ENCODE results near the gene FCRLA.
"Not testable (repeated sequence)": the region's sequence is repeated elsewhere in the genome, so short reads cannot be mapped to it uniquely, and the experiment has no call there.

Gene FCRLA

GRCh38 chr1:161681879-161682278 is 25.1 kb upstream of the FCRLA start:
- no peak overlapping the region for H3K4me3 Mint-ChIP-seq
- H3K36me3 Mint-ChIP-seq (ENCODE audit: low read depth) = no peaks in the 10 kb centered on the region
- no peak overlapping the region for H3K27ac Mint-ChIP-seq
- ATAC-seq (no peak), DNase-seq (no peak)
- no peaks in the 10 kb centered on the region for H3K4me1 Mint-ChIP-seq
- H3K27me3 Mint-ChIP-seq = peaks cover 15% of the 10 kb centered on the region
- no peaks in the 10 kb centered on the region for H3K9me3 Mint-ChIP-seq

- no peaks in the 10 kb centered on the region for H3K9me3 Mint-ChIP-seq
- peaks cover 20% of the 10 kb centered on the region for H3K27me3 Mint-ChIP-seq
- no peaks in the 10 kb centered on the region for H3K4me1 Mint-ChIP-seq
- no peaks in the 10 kb centered on the region for H3K36me3 Mint-ChIP-seq (ENCODE audit: low read depth)
- no peak overlapping the region for H3K4me3 Mint-ChIP-seq
- H3K27ac Mint-ChIP-seq = no peak overlapping the region
- ATAC-seq (no peak), DNase-seq (no peak)
Observed at GRCh38 chr1:161688946-161689345, 18.1 kb upstream of the FCRLA start.

DNA sequence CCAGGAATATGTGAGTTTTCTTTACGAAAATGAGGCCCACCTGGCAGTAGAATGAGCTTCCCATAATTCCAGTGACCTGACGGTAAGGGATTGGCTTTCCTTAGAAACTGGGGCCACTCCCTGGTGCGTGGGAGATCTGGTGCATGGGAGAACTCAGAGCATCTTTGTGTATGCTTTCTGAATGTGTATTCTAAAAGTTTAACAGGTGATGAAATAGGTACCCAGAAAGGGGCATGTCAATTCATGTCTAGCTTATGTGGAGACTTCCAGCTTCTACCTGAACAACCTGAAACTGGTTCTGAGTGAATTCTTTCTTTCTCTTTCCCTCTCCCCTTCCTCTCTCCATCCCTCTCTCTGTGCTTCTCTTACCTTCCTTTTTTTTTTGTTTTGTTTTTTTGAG is 15.2 kb upstream of the FCRLA start:
- no peak for DNase-seq
- Mint-ChIP-seq H3K9me3 (peaks cover 6% of the 10 kb centered on the region), H3K4me1 (no peaks in the 10 kb centered on the region), H3K27me3 (peaks cover 43% of the 10 kb centered on the region), H3K4me3 (no peak overlapping the region), H3K27ac (no peak overlapping the region), H3K36me3 (ENCODE audit: low read depth) (no peaks in the 10 kb centered on the region)
- no peak for ATAC-seq

- DNase-seq; ATAC-seq; H3K4me1 Mint-ChIP-seq; H3K9me3 Mint-ChIP-seq; H3K27ac Mint-ChIP-seq; H3K36me3 Mint-ChIP-seq (ENCODE audit: low read depth); H3K4me3 Mint-ChIP-seq: not testable (repeated sequence)
- peaks cover 51% of the 10 kb centered on the region for H3K27me3 Mint-ChIP-seq
Observed at GRCh38 chr1:161693020-161693712, 13.9 kb upstream of the FCRLA start.

GRCh38 chr1:161698302-161698701 is 8.7 kb upstream of the FCRLA start:
- H3K36me3 Mint-ChIP-seq (ENCODE audit: low read depth); H3K27ac Mint-ChIP-seq; H3K4me1 Mint-ChIP-seq; H3K4me3 Mint-ChIP-seq; ATAC-seq; DNase-seq; H3K9me3 Mint-ChIP-seq: not testable (repeated sequence)
- peaks cover 39% of the 10 kb centered on the region for H3K27me3 Mint-ChIP-seq

- Mint-ChIP-seq H3K27me3 (peaks cover 12% of the 10 kb centered on the region), H3K4me3 (no peak overlapping the region), H3K9me3 (no peaks in the 10 kb centered on the region), H3K27ac (no peak overlapping the region), H3K36me3 (ENCODE audit: low read depth) (no peaks in the 10 kb centered on the region), H3K4me1 (peaks cover 2% of the 10 kb centered on the region)
- DNase-seq = no peak
- ATAC-seq = no peak
Observed at GRCh38 chr1:161702250-161702649, 4.8 kb upstream of the FCRLA start.

DNA sequence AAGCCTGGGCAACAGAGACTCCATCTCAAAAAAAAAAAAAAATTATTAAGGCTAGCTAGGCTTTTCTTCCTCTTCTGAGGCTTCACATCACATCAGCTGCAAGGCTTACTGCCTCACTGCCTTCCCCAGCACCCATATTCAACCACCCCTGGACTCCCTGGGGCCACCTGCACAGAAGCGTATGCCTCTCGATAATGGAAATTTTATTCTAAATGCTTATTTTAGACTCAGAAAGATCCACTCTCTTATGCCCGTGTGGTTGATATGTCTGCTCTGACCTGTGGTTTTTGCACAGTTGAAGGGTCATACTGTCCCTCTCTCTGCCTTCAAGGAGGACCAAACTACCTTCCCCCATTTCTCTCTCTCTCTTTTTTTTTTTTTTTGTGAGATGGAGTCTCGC is 1.5 kb upstream of the FCRLA start:
- peak; percentile 23 for ATAC-seq
- Mint-ChIP-seq H3K4me1 (peaks cover 8% of the 10 kb centered on the region), H3K4me3 (no peak overlapping the region), H3K9me3 (no peaks in the 10 kb centered on the region), H3K27me3 (peaks cover 6% of the 10 kb centered on the region), H3K27ac (no peak overlapping the region), H3K36me3 (ENCODE audit: low read depth) (no peaks in the 10 kb centered on the region)
- no peak for DNase-seq

DNA sequence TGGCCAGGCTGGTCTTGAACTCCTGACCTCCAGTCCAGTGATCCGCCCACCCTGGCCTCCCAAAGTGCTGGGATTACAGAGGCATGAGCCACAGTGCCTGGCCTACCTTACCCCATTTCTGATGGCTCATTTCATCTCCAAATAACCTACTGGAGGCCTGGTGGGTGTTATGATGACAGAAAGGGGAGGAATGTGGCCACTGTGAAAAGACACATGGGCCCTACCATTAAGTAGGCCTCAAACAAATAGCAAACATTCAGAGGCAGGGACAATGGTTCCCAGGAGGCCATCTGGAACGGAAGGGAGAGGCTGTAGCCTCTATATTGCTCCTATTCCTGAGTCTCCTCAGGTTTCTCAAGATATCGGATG is 932 bp upstream of the FCRLA start:
- DNase-seq (no peak), ATAC-seq (peak; percentile 22)
- no peaks in the 10 kb centered on the region for H3K9me3 Mint-ChIP-seq
- H3K36me3 Mint-ChIP-seq (ENCODE audit: low read depth) = no peaks in the 10 kb centered on the region
- H3K4me3 Mint-ChIP-seq = no peak overlapping the region
- H3K27me3 Mint-ChIP-seq = peaks cover 6% of the 10 kb centered on the region
- H3K4me1 Mint-ChIP-seq = peaks cover 8% of the 10 kb centered on the region
- H3K27ac Mint-ChIP-seq = no peak overlapping the region

DNA sequence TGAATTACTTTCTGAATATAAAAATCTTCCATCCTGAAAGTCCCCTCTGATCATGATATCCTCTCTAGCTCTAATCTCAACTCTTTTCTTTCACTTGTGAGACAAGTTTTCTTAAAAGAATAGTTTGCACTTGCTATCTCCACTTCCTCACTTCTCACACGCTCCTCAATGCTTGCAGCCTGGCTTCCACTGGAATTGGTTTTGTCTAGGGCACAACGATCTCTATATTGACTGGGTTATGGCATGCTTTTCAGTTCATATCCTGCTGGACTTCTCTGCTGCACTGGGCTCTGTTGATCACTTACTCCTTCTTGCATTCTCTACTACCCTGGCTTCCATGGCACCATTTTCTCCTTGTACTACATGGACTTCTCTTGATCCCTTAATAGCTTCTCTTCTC is 474 bp downstream of the FCRLA start:
- ATAC-seq (no peak), DNase-seq (no peak)
- Mint-ChIP-seq H3K27ac (no peak overlapping the region), H3K9me3 (no peaks in the 10 kb centered on the region), H3K4me3 (no peak overlapping the region), H3K4me1 (peaks cover 8% of the 10 kb centered on the region), H3K27me3 (peaks cover 6% of the 10 kb centered on the region), H3K36me3 (ENCODE audit: low read depth) (no peaks in the 10 kb centered on the region)

- no peaks in the 10 kb centered on the region for H3K36me3 Mint-ChIP-seq (ENCODE audit: low read depth)
- DNase-seq (no peak), ATAC-seq (no peak)
- H3K27me3 Mint-ChIP-seq = peaks cover 6% of the 10 kb centered on the region
- no peaks in the 10 kb centered on the region for H3K9me3 Mint-ChIP-seq
- peak overlapping the region; percentile 55 for H3K27ac Mint-ChIP-seq
- H3K4me3 Mint-ChIP-seq = no peak overlapping the region
- H3K4me1 Mint-ChIP-seq = peaks cover 8% of the 10 kb centered on the region
Observed at GRCh38 chr1:161709373-161709772, 2.3 kb downstream of the FCRLA start.

GRCh38 chr1:161710560-161710959 is 3.5 kb downstream of the FCRLA start:
- peaks cover 6% of the 10 kb centered on the region for H3K27me3 Mint-ChIP-seq
- DNase-seq (no peak), ATAC-seq (no peak)
- peaks cover 7% of the 10 kb centered on the region for H3K4me1 Mint-ChIP-seq
- no peaks in the 10 kb centered on the region for H3K36me3 Mint-ChIP-seq (ENCODE audit: low read depth)
- H3K4me3 Mint-ChIP-seq = no peak overlapping the region
- H3K9me3 Mint-ChIP-seq = no peaks in the 10 kb centered on the region
- no peak overlapping the region for H3K27ac Mint-ChIP-seq

DNA sequence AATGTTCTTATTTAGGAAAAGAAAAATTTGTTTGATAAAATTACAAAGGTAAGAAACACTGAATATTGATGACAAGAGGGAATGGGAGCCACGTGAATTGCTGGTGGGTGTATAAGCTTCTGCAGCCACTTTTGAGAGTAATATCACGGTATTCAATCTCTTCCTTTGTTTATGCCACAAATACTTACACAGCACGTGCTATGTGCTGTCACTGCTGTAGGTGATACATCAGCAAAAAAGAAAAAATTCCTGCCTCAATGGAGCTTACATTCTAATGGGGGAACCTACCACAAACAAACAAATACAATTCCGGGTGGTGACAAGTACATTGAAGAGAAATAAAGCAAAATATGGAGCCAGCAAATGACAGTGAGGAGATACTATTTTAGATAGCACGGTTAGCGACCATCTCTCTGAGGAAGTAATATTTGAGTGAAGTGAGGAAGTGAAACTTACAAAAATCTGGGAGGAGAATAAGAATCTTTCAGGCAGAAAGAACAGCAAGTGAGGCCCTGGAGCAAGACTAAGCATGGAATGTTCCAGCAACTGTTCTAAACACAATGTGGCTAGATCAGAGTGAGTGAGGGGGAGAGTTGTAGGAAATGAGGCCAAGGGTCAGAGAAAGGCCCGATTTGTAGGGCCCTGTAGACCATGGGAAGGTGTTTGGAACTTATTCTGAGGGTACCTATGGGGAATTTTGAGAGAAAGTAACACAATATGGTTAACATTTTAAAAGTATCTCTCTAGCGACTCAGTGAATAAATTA is 11.7 kb downstream of the FCRLA start:
- DNase-seq (no peak), ATAC-seq (no peak)
- no peak overlapping the region for H3K4me3 Mint-ChIP-seq
- H3K27ac Mint-ChIP-seq = peak overlapping the region; percentile 24
- no peaks in the 10 kb centered on the region for H3K36me3 Mint-ChIP-seq (ENCODE audit: low read depth)
- H3K4me1 Mint-ChIP-seq = peaks cover 28% of the 10 kb centered on the region
- H3K27me3 Mint-ChIP-seq = peaks cover 16% of the 10 kb centered on the region
- no peaks in the 10 kb centered on the region for H3K9me3 Mint-ChIP-seq

- H3K27ac Mint-ChIP-seq = peak overlapping the region; percentile 24
Observed at GRCh38 chr1:161719325-161719611, 12.2 kb downstream of the FCRLA start.

GRCh38 chr1:161720422-161720821 is 13.4 kb downstream of the FCRLA start:
- no peak for DNase-seq
- Mint-ChIP-seq H3K4me3 (no peak overlapping the region), H3K27me3 (peaks cover 27% of the 10 kb centered on the region), H3K27ac (no peak overlapping the region), H3K9me3 (no peaks in the 10 kb centered on the region), H3K36me3 (ENCODE audit: low read depth) (no peaks in the 10 kb centered on the region), H3K4me1 (peaks cover 32% of the 10 kb centered on the region)
- ATAC-seq = no peak

More at GRCh38 chr1:161719325-161719611, 12.2 kb downstream of the FCRLA start:
- no peak overlapping the region for H3K4me3 Mint-ChIP-seq
- peaks cover 28% of the 10 kb centered on the region for H3K4me1 Mint-ChIP-seq
- no peaks in the 10 kb centered on the region for H3K9me3 Mint-ChIP-seq
- H3K36me3 Mint-ChIP-seq (ENCODE audit: low read depth) = no peaks in the 10 kb centered on the region
- DNase-seq (no peak), ATAC-seq (no peak)
- peaks cover 20% of the 10 kb centered on the region for H3K27me3 Mint-ChIP-seq

DNA sequence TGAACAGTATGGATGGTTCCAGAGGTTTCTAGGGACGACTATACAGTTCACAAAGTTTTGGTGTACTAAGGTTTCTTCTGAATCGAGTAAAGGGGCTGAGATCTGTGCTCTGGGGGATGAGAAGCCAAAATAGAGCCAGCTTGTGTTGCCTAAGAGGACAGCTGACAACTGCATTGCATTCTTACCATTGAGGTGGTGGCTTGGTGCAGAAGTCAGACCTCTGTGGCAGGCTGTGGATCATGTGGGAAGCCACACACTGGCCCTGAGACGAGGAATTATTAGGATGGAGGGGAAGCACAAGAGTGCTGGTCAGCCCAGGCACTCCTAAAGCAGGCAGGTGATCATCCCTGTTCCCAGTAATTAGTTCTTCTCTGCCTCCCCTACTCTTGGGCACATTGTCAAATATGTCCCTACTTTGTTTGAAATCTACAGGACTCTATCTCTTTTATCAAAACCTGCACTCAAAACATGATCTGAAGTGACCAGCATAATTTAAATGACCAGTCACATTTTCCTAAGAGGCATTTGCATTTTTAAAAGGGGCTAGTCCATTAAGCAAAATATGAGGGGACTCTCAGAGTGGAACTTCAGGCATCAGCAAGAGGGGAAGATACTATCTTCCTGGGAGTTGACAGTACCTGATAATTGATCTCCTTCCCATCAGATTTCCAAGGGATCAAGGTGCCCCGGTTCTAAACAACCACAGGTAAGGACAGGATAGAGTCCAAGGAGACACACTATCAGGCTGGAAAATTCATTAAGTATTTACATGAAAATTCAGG is 14.1 kb downstream of the FCRLA start, which contains the start of gene FCRLB:
FCRLB (plus strand) TSS at position 589 of the 782 bp plus-strand sequence. CDS start 1,129 bp downstream, outside the sequence.
- peaks cover 39% of the 10 kb centered on the region for H3K4me1 Mint-ChIP-seq
- no peak for ATAC-seq
- H3K27ac Mint-ChIP-seq = peak within 1 kb of the TSS; percentile 57
- H3K4me3 Mint-ChIP-seq = no peak within 1 kb of the TSS
- H3K9me3 Mint-ChIP-seq = no peaks in the 10 kb centered on the region
- no peaks in the 10 kb centered on the region for H3K36me3 Mint-ChIP-seq (ENCODE audit: low read depth)
- H3K27me3 Mint-ChIP-seq = peaks cover 32% of the 10 kb centered on the region
- DNase-seq = no peak

All from activated naive CD8-positive, alpha-beta T cell treated with anti-CD3 and anti-CD28 coated beads, Interleukin-2, amount 50 U/mL, for 24 hours (primary cell).